Right renal cortex interstitium (tissue), 3 donors: ENCODE results near the gene LIF. TPM values are rescaled to one million over a fixed set of nuclear protein-coding genes. Genes with fewer than 3 reads are reported as not detected.

Experiments
- DNase-seq, 3 donors: peaks; one replicate each; pipeline ENCODE4 v3.0.0-alpha.2; 2013; ENCODE audit warnings: low read depth in 3 of 3, low spot score in 2 of 3
- polyA plus RNA-seq, 3 donors: library from polyadenylated mRNA; unstranded; fragments of 120-200 nt; gene quantifications; one replicate each; pipeline ENCODE4 v1.2.1, GENCODE V29; 2013; ENCODE audit not compliant: insufficient read length in 3 of 3

LIF gene
- polyA plus RNA-seq, 3 donors: 1.4 to 1.9 (median 1.5) TPM

- DNase-seq: peak in 1 of 3 donors; percentile 41
These were observed 51.1 kb downstream of the LIF start for GRCh38 chr22:30195245-30196140.

DNA sequence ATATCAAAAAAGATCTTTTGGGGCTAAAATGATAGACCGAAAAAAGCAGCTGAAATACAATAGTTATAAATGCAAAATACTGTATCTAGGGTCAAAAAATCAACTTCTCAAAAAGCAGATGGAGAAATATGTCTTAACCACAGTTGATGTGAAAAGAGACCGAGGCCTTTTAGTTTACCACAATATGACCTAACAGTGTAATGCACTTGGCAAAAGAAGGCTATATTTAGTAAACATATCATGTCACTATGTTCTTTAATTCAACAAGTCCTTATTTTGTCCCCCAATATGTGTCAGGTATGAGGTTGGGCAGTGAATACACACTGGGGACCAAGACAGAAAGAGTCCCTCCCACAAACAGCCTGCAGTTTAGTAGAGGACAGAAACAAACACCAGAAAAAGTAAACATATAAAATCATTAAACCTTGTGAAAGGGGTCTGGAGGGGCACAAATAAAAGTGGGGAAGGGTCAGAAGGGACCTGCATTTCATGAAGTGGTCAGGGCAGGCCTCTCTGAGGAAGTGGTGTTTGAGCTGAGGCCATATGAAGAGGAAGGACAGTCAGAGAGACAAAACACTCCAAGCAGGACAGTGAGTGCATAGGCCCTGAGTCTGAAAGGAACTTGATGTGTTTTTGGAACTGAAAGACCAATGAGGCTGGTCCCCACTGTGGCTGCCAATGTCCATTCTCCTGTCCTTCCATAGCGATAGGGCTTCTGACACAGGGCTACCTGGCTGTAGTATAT, 53.4 kb downstream of the LIF start:
- no peak for DNase-seq

DNA sequence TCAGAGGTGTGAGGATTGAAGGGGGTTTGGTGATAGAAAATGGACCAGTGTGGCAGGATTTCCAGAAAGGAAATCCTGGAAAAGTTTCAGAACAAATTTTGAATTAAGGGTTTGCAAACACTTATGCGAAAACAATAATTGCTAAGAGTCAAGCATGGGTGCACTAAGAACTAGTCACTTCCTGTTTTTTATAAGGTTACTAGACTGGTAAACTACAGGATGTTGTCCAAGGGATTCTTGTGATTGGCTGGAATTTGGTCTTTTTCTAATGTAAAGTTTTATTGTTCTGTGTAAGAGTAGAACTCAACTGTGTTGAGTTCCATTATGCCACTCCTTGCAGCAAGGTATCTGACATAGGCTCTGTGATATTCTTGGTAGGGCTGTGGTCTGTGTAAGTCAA, 54.1 kb downstream of the LIF start:
- no peak for DNase-seq

DNA sequence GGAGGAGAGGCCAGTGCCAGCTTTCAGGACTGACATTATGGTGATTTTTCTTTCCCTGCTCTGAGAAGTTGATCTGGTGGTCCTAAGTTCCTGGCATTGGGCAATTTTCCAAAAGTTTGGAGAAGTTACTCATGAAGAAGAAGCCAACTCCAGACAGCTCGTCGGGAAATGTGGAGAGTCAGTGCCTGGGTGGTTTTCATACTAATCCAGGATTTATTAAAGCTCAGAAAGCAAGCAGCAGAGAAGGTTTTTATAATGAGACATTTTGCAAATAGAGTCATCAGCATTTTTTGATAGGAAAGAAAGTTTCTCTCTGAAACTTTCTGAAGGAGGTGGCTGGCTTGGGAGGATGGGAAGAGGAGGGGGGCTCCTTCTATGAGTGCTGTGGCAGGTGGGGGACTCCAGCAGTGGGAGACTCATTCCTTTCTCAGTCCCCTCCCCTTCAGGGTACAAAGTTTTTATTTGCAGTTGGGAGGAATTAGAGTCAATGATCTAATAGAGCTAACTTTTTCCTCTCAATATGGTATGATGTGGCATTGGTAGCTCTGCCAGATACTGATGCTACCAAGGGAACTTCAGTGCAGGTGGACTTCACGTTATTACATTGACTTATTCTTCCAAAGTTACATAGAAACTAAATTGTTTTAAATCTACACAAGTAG, 55.4 kb downstream of the LIF start:
- no peak for DNase-seq

DNA sequence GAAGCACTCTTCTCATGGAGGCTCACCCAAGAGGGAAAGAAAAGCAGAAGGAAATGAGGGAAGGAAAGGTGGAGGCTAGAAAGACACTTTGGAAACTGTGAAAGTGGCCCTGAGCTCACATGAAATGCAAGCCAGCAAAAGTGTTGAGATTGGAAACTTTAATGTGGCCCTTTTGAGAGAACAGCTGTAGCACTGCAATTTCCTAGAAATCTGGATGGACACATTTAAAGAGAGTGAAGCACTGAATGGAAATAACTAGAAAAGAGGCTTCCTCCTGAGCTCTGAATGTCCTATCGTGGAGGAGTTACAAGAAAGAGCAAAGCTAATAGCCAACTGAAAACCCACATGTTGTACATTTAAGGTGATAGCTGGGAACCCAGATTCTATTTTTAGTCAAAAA, 56.0 kb downstream of the LIF start:
- no peak for DNase-seq

Other genes starting within 250 kb of the LIF start
- gene HORMAD2, start 166.3 kb downstream of the LIF start, polyA plus RNA-seq: under 1 TPM; 0.06 to 0.39 (median 0.35) TPM
- under 1 TPM in 2 of 3 donors, not detected in 1; 0.17 to 0.20 TPM for gene OSM, start 20.1 kb upstream of the LIF start, polyA plus RNA-seq
- 10 to 100 TPM in 1 of 3 donors, 1 to 10 TPM in 2; 8.7 to 10.9 (median 9.1) TPM for gene CASTOR1, start 42.7 kb upstream of the LIF start, polyA plus RNA-seq
- gene TBC1D10A, start 80.2 kb upstream of the LIF start, polyA plus RNA-seq: 10 to 100 TPM; 10.7 to 13.2 (median 11.8) TPM
- 100 to 1,000 TPM; 114 to 133 (median 131) TPM for gene SF3A1, start 110.1 kb upstream of the LIF start, polyA plus RNA-seq
- 1 to 10 TPM; 4.1 to 5.4 (median 5.4) TPM for gene CCDC157, start 110.2 kb upstream of the LIF start, polyA plus RNA-seq
- gene RNF215, start 140.7 kb upstream of the LIF start, polyA plus RNA-seq: 10 to 100 TPM; 17.2 to 20.5 (median 19.1) TPM
- 1 to 10 TPM; 4.4 to 5.2 (median 5.0) TPM for gene SEC14L2, start 150.3 kb upstream of the LIF start, polyA plus RNA-seq
- gene MTFP1, start 179.0 kb upstream of the LIF start, polyA plus RNA-seq: 1 to 10 TPM; 5.1 to 9.4 (median 7.8) TPM
- not detected for gene SEC14L3, start 225.3 kb upstream of the LIF start, polyA plus RNA-seq